Measurements from ENCODE around the gene APBA2.

GRCh38 chr15:28915935-28916334 is 30.2 kb downstream of the APBA2 start:
- TF ChIP-seq, protein P1, sequence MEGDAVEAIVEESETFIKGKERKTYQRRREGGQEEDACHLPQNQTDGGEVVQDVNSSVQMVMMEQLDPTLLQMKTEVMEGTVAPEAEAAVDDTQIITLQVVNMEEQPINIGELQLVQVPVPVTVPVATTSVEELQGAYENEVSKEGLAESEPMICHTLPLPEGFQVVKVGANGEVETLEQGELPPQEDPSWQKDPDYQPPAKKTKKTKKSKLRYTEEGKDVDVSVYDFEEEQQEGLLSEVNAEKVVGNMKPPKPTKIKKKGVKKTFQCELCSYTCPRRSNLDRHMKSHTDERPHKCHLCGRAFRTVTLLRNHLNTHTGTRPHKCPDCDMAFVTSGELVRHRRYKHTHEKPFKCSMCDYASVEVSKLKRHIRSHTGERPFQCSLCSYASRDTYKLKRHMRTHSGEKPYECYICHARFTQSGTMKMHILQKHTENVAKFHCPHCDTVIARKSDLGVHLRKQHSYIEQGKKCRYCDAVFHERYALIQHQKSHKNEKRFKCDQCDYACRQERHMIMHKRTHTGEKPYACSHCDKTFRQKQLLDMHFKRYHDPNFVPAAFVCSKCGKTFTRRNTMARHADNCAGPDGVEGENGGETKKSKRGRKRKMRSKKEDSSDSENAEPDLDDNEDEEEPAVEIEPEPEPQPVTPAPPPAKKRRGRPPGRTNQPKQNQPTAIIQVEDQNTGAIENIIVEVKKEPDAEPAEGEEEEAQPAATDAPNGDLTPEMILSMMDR (conservative IDR thresholded peaks at IDR 0.05; ENCODE audit: low read length), result no peak
- no peak for TF ChIP-seq EZH2phosphoT487 (IDR thresholded peaks at IDR 0.05; ENCODE audit: borderline replicate concordance)
